SW 1271 (cell line): Measurements from ENCODE around the gene TTC17.
"Not testable (repeated sequence)": the region's sequence is repeated elsewhere in the genome, so short reads cannot be mapped to it uniquely, and the experiment has no call there.

Source experiments
- DNase-seq, 2 experiments: peaks; one replicate each; lab custom pipeline; 2025; lab: John Stamatoyannopoulos, UW

Gene TTC17

GRCh38 chr11:43458486-43458885 lies 99.8 kb downstream of the TTC17 start:
- DNase-seq: no peak

DNA sequence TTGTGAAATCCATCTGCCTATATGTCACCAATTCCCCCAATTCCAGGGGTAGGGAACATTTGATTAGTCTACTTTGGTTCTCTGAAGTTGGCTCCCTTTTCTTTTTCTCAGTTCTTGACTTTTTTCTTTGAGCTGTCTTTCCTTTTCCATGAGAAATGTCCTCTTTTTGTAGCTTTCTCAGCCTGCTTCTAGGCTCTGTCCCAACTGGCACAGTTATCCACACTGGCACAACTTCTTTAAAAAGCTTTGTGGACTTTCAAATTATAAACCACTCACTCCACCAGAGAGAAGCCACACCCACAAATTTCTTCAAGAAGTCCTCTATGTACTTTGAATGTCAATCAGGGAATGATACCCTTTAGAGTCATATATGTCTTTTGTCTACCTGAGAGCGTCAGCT lies 100.5 kb downstream of the TTC17 start:
- DNase-seq: no peak

GRCh38 chr11:43462359-43462758 lies 103.6 kb downstream of the TTC17 start:
- no peak for DNase-seq

- no peak for DNase-seq
Measured at GRCh38 chr11:43467958-43468357, 109.2 kb downstream of the TTC17 start.

DNA sequence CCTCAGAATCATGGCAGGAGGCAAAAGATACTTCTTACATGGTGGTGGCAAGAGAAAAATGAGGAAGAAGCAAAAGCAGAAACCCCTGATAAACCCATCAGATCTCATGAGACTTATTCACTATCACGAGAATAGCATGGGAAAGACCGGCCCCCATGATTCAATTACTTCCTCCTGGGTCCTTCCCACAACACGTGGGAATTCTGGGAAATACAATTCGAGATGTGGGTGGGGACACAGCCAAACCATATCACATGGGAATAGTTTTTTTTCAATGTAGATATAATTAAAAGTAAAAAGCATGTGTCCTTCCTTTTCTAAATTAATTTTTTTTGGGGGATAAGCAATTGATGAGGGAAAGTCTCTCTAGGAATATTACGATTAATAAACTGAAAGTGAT lies 118.8 kb downstream of the TTC17 start:
- not testable (repeated sequence) for DNase-seq

- peak in 1 of 2 experiments; percentile 25 for DNase-seq
Measured at GRCh38 chr11:43486141-43486540, 127.4 kb downstream of the TTC17 start.

DNA sequence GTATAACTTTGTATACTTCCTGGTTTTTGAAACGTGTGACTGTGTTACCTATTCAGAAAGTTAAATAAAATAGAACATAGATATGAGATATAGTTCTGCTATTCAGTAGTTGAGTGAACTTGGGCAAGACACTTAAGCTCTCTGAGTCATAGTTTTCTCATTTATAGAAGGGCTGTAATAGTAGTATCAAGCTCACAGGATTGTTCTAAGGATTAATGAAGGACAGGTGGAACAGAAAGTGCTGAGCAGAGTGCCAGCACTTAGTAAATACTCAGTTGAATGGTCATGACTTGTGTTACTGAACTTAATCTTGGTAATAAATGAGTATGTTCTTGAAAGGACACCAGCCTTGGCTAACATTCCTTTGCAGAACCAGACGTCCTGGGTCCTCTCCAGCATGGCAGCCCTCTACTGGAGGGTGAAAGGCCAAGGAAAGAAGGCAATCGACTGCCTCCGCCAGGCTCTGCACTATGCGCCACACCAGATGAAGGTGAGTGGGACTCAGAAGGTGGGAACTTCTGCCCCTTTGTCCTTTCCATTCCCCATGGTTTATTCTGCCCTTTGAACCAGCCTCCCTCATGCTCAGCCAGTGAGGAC lies 131.2 kb downstream of the TTC17 start:
- DNase-seq: no peak

GRCh38 chr11:43492701-43493100 lies 134.0 kb downstream of the TTC17 start:
- DNase-seq: no peak

DNA sequence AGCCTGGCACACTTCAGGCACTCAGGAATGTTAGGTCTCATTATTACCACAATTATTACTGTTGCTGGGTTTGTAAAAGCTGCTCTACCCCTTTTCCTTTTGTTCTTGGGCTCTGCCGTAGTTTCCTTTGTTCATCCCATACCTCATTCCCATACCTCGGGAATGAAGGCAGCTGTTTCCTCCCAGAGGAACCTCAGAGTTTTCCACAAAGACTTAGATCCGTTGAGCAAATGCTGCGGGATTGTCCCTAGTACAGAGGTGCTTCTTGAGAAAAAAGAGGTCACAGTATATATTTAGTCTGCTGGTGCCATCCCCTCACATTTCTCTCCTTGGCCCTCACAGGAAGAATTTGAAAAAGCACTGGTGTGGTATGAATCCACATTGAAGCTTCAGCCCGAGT lies 134.7 kb downstream of the TTC17 start:
- DNase-seq: no peak

GRCh38 chr11:43497144-43497543 lies 138.4 kb downstream of the TTC17 start:
- no peak for DNase-seq

- no peak for DNase-seq
Measured at GRCh38 chr11:43498561-43498960, 139.8 kb downstream of the TTC17 start.

DNA sequence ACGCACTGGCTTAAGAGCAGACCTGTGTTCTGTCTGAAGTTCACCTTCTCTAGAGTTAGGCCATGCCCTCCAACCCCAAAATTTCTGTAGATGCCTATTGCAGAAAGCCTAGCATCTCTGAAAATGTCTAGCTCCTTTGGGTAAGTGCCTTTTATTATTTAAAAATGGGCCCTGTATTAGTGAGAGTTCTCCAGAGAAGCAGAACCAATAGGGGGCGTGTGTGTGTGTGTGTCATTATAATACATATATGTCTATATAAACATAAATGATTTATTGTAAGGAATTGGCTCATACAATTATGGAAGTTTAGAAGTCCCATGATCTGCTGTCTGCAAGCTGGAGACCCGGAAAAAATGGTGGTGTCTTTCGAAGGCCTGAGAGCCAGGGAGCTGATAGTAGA lies 144.7 kb downstream of the TTC17 start:
- no peak for DNase-seq

DNA sequence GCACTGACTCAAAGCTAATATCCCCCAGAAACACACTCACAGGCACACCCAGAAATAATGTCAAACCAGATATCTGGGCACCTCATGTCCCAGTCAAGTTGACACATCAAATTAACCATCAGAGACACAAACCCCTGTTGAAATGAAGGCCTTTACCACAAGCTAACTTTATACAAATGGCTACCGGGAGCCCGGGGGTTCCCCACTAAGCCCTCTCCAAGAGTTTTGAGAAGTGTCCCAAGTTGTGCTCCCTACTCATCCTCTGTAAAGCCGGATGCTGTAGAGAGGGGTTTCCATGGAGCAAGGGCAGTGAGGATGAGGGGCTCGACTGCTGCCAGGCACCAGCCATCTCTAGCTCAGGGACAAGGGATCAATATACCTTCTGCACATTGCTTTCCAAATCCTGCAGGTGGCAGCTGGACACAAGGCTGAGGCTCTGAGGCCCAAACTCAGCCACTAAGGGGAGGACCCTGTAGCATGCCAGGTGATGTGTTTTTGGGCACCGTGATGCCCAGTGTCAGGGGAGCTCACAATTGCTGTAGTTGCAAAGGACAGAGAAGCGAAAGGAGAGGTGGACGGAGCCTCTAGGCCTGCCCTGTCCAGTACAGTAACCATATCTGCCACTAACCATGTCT lies 145.7 kb downstream of the TTC17 start:
- DNase-seq: peak in 1 of 2 experiments; percentile 9

DNA sequence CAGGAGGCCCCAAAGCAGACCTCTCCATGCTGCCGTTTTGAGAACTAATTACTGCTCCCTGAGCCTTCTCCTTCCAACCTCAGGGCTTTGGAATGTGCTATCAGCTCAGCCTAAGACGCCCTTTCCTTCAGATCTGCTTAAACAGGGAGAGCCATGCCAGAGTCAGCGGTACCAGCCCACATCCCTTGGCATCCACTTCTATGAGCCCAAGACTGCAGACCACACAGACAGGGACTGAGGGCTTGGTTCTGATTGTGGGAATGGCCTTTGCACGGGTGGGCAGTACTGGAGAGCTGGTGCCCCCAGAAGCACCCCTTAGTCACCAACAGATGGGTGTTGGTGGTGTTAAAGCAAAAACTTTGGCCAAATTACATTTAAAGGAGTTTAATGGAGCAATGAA lies 146.5 kb downstream of the TTC17 start:
- DNase-seq: no peak

GRCh38 chr11:43507171-43507570 lies 148.5 kb downstream of the TTC17 start:
- no peak for DNase-seq

DNA sequence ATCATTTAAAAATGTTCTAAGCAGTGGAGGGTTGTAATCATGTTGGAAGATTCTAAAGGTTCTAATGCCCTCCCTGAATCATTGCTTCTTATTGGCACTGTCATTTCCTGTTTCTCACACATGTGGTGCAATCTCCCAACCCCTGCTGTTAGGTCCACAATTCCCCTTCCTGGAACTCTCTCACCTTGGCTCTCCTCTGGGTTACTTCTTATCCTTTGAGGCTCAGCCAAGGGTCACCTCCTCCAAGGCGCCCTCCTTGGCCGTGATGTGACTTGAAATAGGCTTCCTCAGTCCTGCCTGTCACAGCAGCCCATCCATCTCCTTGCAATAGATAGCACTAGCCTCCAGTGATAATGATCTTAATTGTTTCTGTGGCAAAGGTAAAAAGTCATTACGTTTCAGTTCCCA lies 149.8 kb downstream of the TTC17 start:
- DNase-seq: peak; percentile 13 to 61

DNA sequence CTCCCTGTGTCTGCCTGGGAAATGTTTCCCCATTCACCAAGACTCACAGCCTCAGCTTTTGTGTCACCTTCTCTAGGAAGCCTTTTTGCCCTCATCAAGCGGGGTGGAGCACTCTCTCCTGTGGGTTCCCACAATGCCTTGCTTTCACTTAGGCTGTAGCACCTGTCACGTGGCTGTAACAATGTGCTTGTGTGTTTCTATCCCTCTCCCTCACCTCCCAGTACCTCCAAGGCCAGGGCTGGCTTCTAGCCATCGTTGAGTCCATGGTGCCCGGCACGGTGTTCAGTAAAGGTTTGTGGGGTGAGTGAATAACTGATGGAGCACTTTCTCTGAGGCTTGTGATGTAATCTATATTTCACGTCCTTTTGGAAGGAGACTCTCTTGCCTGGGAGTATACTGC lies 153.2 kb downstream of the TTC17 start:
- no peak for DNase-seq

GRCh38 chr11:43515090-43515489 lies 156.4 kb downstream of the TTC17 start:
- DNase-seq: no peak

DNA sequence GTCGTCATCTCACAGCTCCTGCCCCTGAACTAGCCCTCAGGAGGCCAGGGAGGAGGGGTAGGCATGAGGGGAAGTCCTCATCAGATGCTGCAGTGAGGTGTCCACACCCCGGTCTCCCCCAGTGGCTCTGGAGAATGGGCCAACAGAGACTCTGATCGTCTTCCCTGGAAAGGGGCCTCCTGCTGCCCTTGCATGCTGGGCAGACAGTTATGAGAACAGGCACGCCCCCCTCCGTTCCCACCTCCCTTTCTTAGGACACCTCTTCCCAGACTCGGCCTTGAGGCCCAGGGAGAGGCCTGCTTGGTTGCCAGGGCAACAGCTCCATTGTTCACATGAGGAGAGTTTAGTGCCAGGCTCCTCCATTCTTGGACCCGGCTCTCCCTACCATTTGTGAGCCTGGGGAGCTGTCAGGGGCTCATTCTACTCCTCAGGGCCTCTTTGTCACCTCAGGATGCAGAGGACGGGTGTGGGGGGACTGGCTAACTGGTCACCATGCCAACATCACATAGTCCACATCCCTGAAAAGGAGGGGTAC lies 157.7 kb downstream of the TTC17 start:
- no peak for DNase-seq

- no peak for DNase-seq
Measured at GRCh38 chr11:43517518-43517917, 158.8 kb downstream of the TTC17 start.

DNA sequence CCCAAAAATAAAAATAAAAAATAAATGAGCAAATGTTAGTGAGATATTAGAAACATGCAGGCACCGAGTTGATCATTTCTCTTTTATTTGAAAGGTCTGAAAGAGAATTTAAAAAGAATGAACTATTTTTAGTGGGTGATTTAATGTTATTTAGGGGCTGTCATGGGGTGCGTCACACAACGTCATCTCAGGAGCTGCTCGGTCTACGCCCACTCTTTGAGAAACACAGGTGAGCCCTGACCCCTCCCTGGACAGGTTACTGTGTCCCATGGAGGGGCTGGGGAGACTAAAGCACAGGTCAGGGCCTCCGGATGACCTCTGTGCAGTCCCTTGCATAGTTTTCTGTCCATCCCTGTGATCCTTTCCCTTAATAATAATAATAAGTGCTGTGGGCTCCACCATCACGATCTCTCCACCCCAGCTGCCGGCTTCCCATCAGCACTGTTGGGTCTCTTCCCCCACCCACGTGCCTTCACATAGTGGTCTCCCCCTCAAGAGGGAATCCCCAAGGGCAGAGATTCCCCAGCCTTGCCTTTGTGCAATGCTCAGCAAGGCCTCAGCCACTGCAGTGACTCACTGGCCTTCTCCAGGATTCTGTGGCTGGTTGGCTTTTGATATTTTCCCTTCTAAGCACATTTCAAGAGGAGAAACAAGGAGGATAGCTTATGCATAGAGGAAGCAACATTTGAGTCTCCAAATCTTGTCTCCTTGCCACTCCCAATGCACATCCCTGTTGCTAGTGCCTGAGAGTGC lies 159.9 kb downstream of the TTC17 start:
- DNase-seq: no peak

DNA sequence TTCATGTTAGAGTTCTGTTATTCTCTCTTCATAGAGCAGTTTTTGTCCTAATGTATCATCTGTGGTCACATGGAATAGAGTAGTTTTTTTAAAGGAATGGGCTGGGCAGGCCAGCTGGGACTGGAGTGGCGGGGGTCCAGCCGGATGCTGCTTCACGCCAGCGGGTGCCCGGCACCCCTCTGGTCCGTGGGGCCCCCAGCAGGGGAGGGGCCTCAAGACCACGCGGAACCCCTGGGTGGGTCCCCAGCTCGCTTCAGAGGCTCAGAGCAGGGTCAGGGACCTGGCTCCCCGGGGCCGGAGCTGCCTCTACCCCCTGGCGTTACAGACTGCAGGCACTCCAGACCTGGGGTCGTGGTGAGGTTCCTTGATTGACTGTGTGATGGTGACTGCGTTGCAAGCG lies 162.8 kb downstream of the TTC17 start:
- DNase-seq: no peak

GRCh38 chr11:43523632-43524031 lies 164.9 kb downstream of the TTC17 start:
- DNase-seq: no peak
